Transverse colon (tissue), 4 donors: ENCODE results near the gene ATP11A. TPM values are rescaled to one million over a fixed set of nuclear protein-coding genes. Genes with fewer than 3 reads are reported as not detected.

Experiments used
- DNase-seq: peaks from one replicate; pipeline ENCODE4 v3.0.0-alpha.2; 2019
- H3K27ac ChIP-seq, 4 donors: fragments of 200-600 bp; sonication (generic); 2 replicates each; pipeline ENCODE4 v1.5.1; 2016 to 2018; ENCODE audit warnings: inconsistent platforms in 4 of 4
- H3K27me3 ChIP-seq: fragments of 200-600 bp; sonication (generic); 2 replicates; pipeline ENCODE4 v1.5.1; 2017; ENCODE audit warnings: inconsistent platforms
- H3K36me3 ChIP-seq, 4 donors: fragments of 200-600 bp; sonication (generic); 2 replicates each; pipeline ENCODE4 v1.5.1; 2017 to 2019; ENCODE audit warnings: inconsistent platforms in 4 of 4
- H3K4me1 ChIP-seq, 4 donors: fragments of 200-600 bp; sonication (generic); 2 replicates each; pipeline ENCODE4 v1.5.1; 2017 to 2020; ENCODE audit warnings: inconsistent platforms in 4 of 4
- H3K4me3 ChIP-seq, 4 donors: fragments of 200-600 bp; sonication (generic); 1 replicate in 1 of 4; 2 replicates in 3 of 4; pipeline versions ENCODE4 v1.5.1 to v1.6.1; 2017 to 2019; ENCODE audit warnings: inconsistent platforms in 4 of 4
- H3K9me3 ChIP-seq, 2 donors: fragments of 200-600 bp; sonication (generic); 2 replicates each; pipeline ENCODE4 v1.5.1; 2017 to 2019; ENCODE audit warnings: inconsistent platforms in 2 of 2
- EP300 ChIP-seq: sonication (generic); formaldehyde crosslinking; IDR thresholded peaks from one replicate; pipeline ENCODE4 v1.6.1; 2017; ENCODE audit warnings: antibody characterized with exemption, low read depth
- POLR2A ChIP-seq: fragments of 450-650 bp; IDR thresholded peaks from one replicate; pipeline ENCODE4 v1.6.1; 2016; ENCODE audit warnings: antibody characterized with exemption, mild to moderate bottlenecking, moderate library complexity
- POLR2AphosphoS5 ChIP-seq, 3 donors: sonication (generic); formaldehyde crosslinking; IDR thresholded peaks; one replicate each; pipeline ENCODE4 v1.6.1; 2016; ENCODE audit warnings: antibody characterized with exemption in 3 of 3
- WGBS, 2 donors: methylation state at CpG; one replicate each; pipeline ENCODE4 v1.1.5; 2018; ENCODE audit warnings: low coverage in 1 of 2; 5-methylcytosine and 5-hydroxymethylcytosine counted together
- in situ Hi-C, 4 donors: fragments of 200-750 bp; cut with MboI; loops; one replicate each; pipeline versions ENCODE4 v1.15.0 to v1.15.1; 2017; ENCODE audit warnings: low sequenced_read_pairs in 3 of 4, low pct_ligation_motif_present in 1 of 4, low pct_unique_long_range_greater_than_20kb in 1 of 4
- intact Hi-C: fragments of 100-400 bp; cut with DNase I; formaldehyde crosslinking; loops from one replicate; pipeline ENCODE4 v1.15.1; 2023; ENCODE audit warnings: low total_unique reads
- total RNA-seq, 4 donors: library from RNA; depleted of rRNA; stranded (reverse); fragments of >200 nt; gene quantifications; one replicate each; pipeline ENCODE4 v1.1.0, GENCODE V29; 2016
- TF ChIP-seq, protein P1 (sequence below), 5 experiments: fragments of 200-600 bp in 3 of 5; fragments of 450-650 bp in 2 of 5; sonication (generic) in 3 of 5; IDR thresholded peaks; 1 replicate in 2 of 5; 2 replicates in 3 of 5; pipeline ENCODE4 v1.5.1; 2016 to 2017; ENCODE audit warnings: antibody characterized with exemption in 5 of 5, inconsistent platforms in 3 of 5, mild to moderate bottlenecking in 2 of 5, moderate library complexity in 1 of 5

ATP11A gene
- total RNA-seq, 4 donors from 2014 or later = 10.2 to 17.5 (median 13.3) TPM

DNA sequence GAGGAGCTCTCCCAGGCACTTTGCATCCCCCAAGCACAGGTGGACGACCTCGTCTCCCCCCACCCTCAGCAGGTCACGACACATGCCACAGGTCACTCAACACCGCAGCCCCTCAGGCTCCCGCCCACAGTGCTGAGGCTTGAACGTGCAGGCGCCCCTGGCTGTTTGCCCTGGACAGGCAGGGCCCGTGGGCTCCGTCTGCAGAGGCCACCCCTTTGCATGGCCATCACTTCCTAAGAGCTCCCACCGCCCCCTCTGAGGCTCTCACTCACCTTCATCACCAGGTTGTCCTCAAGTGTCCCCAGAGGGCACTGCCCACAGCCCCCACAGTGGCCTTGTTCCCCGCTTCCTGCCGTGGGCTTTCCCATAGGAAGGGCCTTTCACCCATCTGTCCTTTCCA is 147.1 kb downstream of the ATP11A start:
- no peaks in the 10 kb centered on the region for H3K4me1 ChIP-seq
- H3K36me3 ChIP-seq = peaks cover 0 to 6% (median 0%) of the 10 kb centered on the region in 4 donors
- DNase-seq = no peak
- H3K9me3 ChIP-seq = no peaks in the 10 kb centered on the region
- intact Hi-C loops (no loop called here), in situ Hi-C loops (no loop called here)
- H3K27ac ChIP-seq = no peak overlapping the region
- TF ChIP-seq, protein P1, sequence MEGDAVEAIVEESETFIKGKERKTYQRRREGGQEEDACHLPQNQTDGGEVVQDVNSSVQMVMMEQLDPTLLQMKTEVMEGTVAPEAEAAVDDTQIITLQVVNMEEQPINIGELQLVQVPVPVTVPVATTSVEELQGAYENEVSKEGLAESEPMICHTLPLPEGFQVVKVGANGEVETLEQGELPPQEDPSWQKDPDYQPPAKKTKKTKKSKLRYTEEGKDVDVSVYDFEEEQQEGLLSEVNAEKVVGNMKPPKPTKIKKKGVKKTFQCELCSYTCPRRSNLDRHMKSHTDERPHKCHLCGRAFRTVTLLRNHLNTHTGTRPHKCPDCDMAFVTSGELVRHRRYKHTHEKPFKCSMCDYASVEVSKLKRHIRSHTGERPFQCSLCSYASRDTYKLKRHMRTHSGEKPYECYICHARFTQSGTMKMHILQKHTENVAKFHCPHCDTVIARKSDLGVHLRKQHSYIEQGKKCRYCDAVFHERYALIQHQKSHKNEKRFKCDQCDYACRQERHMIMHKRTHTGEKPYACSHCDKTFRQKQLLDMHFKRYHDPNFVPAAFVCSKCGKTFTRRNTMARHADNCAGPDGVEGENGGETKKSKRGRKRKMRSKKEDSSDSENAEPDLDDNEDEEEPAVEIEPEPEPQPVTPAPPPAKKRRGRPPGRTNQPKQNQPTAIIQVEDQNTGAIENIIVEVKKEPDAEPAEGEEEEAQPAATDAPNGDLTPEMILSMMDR (IDR thresholded peaks at IDR 0.05) = no peak
- TF ChIP-seq POLR2AphosphoS5 (IDR thresholded peaks at IDR 0.05) (no peak), POLR2A (no peak), EP300 (no peak)
- 90 to 100% methylated on average over 1 to 12 of the region's 12 CpGs for WGBS, 2 donors
- H3K27me3 ChIP-seq = no peaks in the 10 kb centered on the region
- H3K4me3 ChIP-seq = no peak overlapping the region

DNA sequence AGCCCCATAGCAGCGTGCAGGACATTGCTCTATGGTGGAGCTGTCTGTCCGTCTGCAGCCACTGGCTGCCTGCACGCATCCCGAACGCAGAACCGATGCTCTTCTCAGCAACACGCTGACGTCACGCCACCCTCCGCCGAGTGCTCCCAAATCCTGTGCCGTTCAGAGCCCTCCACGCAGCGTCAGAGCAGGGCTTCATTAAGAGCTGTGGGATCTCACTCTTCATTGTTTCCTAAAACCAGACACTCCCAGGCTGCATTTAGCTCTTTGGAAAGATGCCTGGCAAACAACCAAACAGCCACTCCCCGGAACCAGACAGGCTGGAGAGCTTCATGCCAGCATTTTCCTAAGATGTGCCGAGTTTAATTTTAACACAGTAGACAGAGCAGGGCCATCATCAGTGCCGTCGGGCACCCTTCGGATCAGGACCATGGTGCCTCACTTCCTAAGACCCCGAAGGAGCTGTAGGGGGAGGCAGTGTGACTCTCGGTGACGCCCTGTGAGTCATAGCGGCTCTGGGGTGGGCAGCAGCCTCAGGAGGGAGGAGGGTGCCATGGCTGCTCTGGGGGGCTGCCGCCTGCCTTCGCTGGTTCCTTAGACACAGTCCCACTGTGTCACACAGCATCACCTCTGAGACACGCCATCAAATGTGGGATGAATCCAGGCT is 147.7 kb downstream of the ATP11A start:
- TF ChIP-seq, protein P1 (IDR thresholded peaks at IDR 0.05) = no peak
- no peak for TF ChIP-seq POLR2A
- H3K27ac ChIP-seq = no peak overlapping the region
- intact Hi-C loops (no loop called here), in situ Hi-C loops (no loop called here)
- no peaks in the 10 kb centered on the region for H3K9me3 ChIP-seq
- DNase-seq = no peak
- H3K4me1 ChIP-seq = no peaks in the 10 kb centered on the region
- no peaks in the 10 kb centered on the region for H3K27me3 ChIP-seq
- H3K36me3 ChIP-seq = peaks cover 0 to 6% (median 0%) of the 10 kb centered on the region in 4 donors
- 89 to 100% methylated on average over 1 to 26 of the region's 26 CpGs for WGBS, 2 donors
- no peak overlapping the region for H3K4me3 ChIP-seq

DNA sequence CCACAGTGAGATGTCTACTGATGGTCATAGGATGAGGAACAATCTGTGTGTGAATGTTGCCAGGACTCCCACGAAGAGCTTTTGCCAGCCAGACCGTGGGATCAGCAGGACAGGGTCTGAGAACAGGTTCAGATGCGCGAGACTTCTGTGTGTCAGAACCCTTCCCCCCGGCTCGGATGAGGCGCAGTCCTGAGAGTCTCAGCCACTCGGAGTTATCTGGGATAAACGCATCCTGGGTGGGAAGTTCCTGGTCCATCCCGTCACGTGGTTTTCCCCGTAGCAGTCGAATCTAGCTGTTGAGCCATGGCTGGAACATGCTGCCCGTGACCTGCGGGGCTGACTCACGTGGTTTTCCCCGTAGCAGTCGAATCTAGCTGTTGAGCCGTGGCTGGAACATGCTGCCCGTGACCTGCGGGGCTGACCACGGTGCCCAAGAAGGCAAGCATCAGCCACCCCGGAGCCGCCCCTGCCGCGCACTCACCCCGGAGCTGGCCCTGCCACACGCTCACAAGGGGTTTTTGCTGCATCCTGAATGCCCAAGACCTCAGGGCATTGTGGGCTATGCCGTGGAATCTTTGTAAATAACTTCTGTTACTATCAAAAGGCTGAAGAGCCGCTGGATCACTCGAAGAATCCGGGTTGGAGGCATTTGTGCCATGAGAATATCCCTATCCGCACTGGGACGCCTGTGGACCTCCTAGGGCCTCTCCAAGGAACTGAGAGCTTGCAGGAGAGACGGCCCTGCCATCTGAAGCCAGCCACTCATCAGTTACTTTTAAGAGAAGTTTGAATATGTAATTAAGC is 148.4 kb downstream of the ATP11A start:
- in situ Hi-C loops (no loop called here), intact Hi-C loops (no loop called here)
- Histone ChIP-seq H3K36me3 (peaks cover 0 to 6% (median 0%) of the 10 kb centered on the region in 4 donors), H3K4me1 (no peaks in the 10 kb centered on the region), H3K9me3 (no peaks in the 10 kb centered on the region), H3K27ac (no peak overlapping the region), H3K4me3 (no peak overlapping the region), H3K27me3 (no peaks in the 10 kb centered on the region)
- WGBS, 2 donors = 94% methylated on average over 35 of the region's 35 CpGs; no CpG with 5 or more reads in 1 of the 2 donors
- TF ChIP-seq, protein P1 (IDR thresholded peaks at IDR 0.05) = no peak
- TF ChIP-seq POLR2A (no peak), EP300 (no peak), POLR2AphosphoS5 (IDR thresholded peaks at IDR 0.05) (no peak)
- no peak for DNase-seq

DNA sequence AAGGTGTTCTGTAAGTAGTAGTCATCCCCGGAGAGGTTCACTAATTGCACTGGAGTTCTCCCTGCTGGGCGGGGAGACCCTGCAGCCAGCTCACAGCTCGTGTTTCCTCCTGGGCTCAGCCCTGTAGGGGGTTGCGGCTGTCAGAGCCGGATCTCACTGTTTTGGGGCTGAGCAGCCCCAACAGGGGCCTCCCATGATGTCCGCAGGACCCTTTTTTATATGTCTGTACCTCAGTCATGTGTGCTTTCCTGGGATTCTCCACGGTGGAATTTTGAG is 148.9 kb downstream of the ATP11A start:
- Histone ChIP-seq H3K36me3 (peaks cover 0 to 4% (median 0%) of the 10 kb centered on the region in 4 donors), H3K9me3 (no peaks in the 10 kb centered on the region), H3K27me3 (no peaks in the 10 kb centered on the region), H3K4me3 (no peak overlapping the region), H3K4me1 (no peaks in the 10 kb centered on the region), H3K27ac (no peak overlapping the region)
- intact Hi-C loops = no loop called here
- DNase-seq = no peak
- WGBS, 2 donors = 88 to 92% methylated on average over 2 to 7 of the region's 7 CpGs
- TF ChIP-seq EP300 = no peak
- no peak for TF ChIP-seq POLR2AphosphoS5 (IDR thresholded peaks at IDR 0.05)
- TF ChIP-seq POLR2A = no peak
- TF ChIP-seq, protein P1 (IDR thresholded peaks at IDR 0.05) = no peak
- in situ Hi-C loops = no loop called here
